ENCODE data around the gene MYO1E. TPM values are rescaled to one million over a fixed set of nuclear protein-coding genes. Genes with fewer than 3 reads are reported as not detected.

The MYO1E gene
- total and polyA plus RNA-seq, 2 of the 8 experiments (the other 6 are each of a cell fraction or from before 2014, with no cell fraction given), result 19.6 to 142 TPM

DNA sequence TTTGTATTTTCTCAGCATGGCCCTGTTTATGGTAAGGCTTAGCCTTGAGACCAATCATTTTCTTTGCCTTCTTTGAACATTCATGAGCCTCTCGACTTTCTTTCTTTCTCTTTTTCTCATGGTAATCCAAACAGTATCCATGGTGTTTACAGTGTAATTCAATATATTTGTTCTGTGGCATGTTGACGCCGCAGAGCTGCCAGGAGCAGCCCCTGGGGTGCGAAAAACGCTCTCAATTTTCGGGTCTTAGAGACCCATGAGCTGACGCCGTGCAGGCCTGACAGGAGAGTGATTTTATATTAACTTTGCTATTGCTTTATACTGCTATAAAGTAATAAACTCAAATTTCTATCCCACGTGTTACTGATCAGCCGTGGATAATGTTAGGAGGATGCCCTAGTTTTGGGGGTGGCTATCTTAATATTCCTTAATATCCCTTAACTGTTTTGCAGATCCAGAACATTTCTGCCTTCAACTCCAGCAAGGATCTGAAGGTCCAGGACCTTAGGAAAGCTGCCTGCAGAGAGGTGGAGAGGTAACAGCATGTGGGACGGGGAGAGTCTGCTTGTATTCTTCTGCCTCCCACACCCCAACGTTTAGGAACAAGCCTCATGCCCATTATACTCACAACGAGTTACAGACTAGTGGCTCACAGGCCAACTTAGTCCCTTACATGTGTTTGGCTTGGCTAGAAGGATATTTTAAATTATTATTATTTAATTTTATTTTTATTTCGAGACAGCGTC lies 29.3 kb upstream of the MYO1E start:
- H3K9ac ChIP-seq (replicated peaks in 1 of 4; ENCODE audit: extremely low read depth in 1 of 4, low read depth in 3 of 4, low read length in 3 of 4), result no peak overlapping the region
- no peak overlapping the region for H2AFZ ChIP-seq (ENCODE audit: low read length)
- peaks cover 0 to 2% of the 10 kb centered on the region in 2 experiments for H4K20me1 ChIP-seq (replicated peaks in 1 of 2; ENCODE audit: control insufficient read depth in 1 of 2, insufficient read depth in 2 of 2, low read length in 2 of 2)
- H3K4ac ChIP-seq (replicated peaks; ENCODE audit: insufficient read length, low read depth, low read length), result no peak overlapping the region
- peak overlapping the region in 1 of 4 experiments; percentile 14; a peak in 1 of 8 replicates for H3K4me3 ChIP-seq (ENCODE audit: extremely low read depth in 1 of 4, insufficient read depth in 2 of 4, low read depth in 3 of 4, low read length in 4 of 4)
- H2BK5ac ChIP-seq (ENCODE audit: low read depth, low read length), result no peak overlapping the region
- H4K8ac ChIP-seq (ENCODE audit: extremely low read depth, insufficient read depth, low read length), result no peak overlapping the region
- H2BK20ac ChIP-seq (ENCODE audit: low read length), result no peak overlapping the region
- no peaks in the 10 kb centered on the region for H3K79me2 ChIP-seq (ENCODE audit: control insufficient read depth in 1 of 2, insufficient read depth in 2 of 2, low read length in 2 of 2)
- H4K91ac ChIP-seq (replicated peaks; ENCODE audit: insufficient read length, low read length), result no peak overlapping the region
- H3K4me2 ChIP-seq (ENCODE audit: insufficient read depth in 1 of 2, low read depth in 2 of 2, low read length in 2 of 2), result peak overlapping the region in 1 of 2 experiments; percentile 21; a peak in 1 of 4 replicates
- no peak for TF ChIP-seq BCL11A (IDR thresholded peaks at IDR 0.05; ENCODE audit: low read depth in 2 of 2, low read length in 2 of 2)
- no peak for TF ChIP-seq MAFK (IDR thresholded peaks at IDR 0.05; ENCODE audit: low read depth, low read length)
- TF ChIP-seq ZNF274 (IDR thresholded peaks at IDR 0.05; ENCODE audit: borderline replicate concordance, extremely low read depth, low read length), result no peak
- TF ChIP-seq CBX8 (IDR thresholded peaks at IDR 0.05; ENCODE audit: borderline replicate concordance, low read depth, low read length), result no peak
- TF ChIP-seq, protein P1, sequence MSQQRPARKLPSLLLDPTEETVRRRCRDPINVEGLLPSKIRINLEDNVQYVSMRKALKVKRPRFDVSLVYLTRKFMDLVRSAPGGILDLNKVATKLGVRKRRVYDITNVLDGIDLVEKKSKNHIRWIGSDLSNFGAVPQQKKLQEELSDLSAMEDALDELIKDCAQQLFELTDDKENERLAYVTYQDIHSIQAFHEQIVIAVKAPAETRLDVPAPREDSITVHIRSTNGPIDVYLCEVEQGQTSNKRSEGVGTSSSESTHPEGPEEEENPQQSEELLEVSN (IDR thresholded peaks at IDR 0.05), result no peak
- TF ChIP-seq RFX5 (IDR thresholded peaks at IDR 0.05; ENCODE audit: borderline replicate concordance, low read depth, low read length), result no peak
- TF ChIP-seq NANOG (IDR thresholded peaks at IDR 0.05; ENCODE audit: insufficient read depth, low read depth, low read length, poor library complexity, severe bottlenecking), result no peak
- POLR2A ChIA-PET (ENCODE audit: partially characterized antibody), result interaction anchor here (0.6 to 1.3 kb wide), 2 partner anchors 29 to 137 kb away, joined by 3 to 4 read pairs; partner anchors contain the start of gene MYO1E
- DNase-seq (ENCODE audit: low read depth in 1 of 2, low spot score in 2 of 2) (no peak), FAIRE-seq (no peak)
- no peak overlapping the region for H3K18ac ChIP-seq (ENCODE audit: extremely low read depth, low read length)
- H3K56ac ChIP-seq (replicated peaks; ENCODE audit: insufficient read length, low read depth, low read length), result no peak overlapping the region
- H3K23me2 ChIP-seq (ENCODE audit: low read depth, low read length), result no peaks in the 10 kb centered on the region
- H2BK120ac ChIP-seq (replicated peaks; ENCODE audit: low read depth, low read length), result no peak overlapping the region
- H4K5ac ChIP-seq (ENCODE audit: insufficient read length, low read depth, low read length), result no peak overlapping the region
- no peak overlapping the region for H3K23ac ChIP-seq (ENCODE audit: insufficient read length)
- H3K36me3 ChIP-seq (ENCODE audit: control insufficient read depth in 2 of 4, insufficient read depth in 4 of 4, low read length in 3 of 4), result no peaks in the 10 kb centered on the region
- no peaks in the 10 kb centered on the region; the same call in 1 of the 2 replicates for H3K79me1 ChIP-seq (ENCODE audit: low read depth, low read length)
- WGBS, 2 experiments (ENCODE audit: extremely low coverage in 1 of 2, insufficient coverage in 1 of 2, insufficient read length in 1 of 2, insufficient replicate concordance in 2 of 2, low coverage in 1 of 2, low lambda C conversion rate in 2 of 2, missing lambda C conversion rate in 1 of 2), result 46% methylated on average over 15 of the region's 15 CpGs; no CpG with 5 or more reads in 1 of the 2 experiments
- H2AK5ac ChIP-seq (ENCODE audit: low read depth, low read length), result no peak overlapping the region
- no peak overlapping the region for H2BK12ac ChIP-seq (ENCODE audit: low read depth, low read length)
- H3K4me1 ChIP-seq (replicated peaks in 1 of 4; ENCODE audit: control insufficient read depth in 3 of 4, insufficient read depth in 4 of 4, low read length in 3 of 4), result peaks cover 8 to 18% (median 13%) of the 10 kb centered on the region in 4 experiments; a peak in 5 of 7 replicates
- H3K9me3 ChIP-seq (ENCODE audit: insufficient read depth in 2 of 2, low read depth in 1 of 2, low read length in 1 of 2), result no peaks in the 10 kb centered on the region
- H3K27me3 ChIP-seq (replicated peaks in 1 of 4; ENCODE audit: control insufficient read depth in 3 of 4, extremely low read depth in 1 of 4, insufficient read depth in 3 of 4, low read length in 3 of 4), result peaks cover 0 to 10% (median 3%) of the 10 kb centered on the region in 4 experiments; a peak in 6 of 7 replicates
- CTCF ChIA-PET (ENCODE audit: partially characterized antibody), result no interaction called here
- no peak overlapping the region for H2BK15ac ChIP-seq (ENCODE audit: low read length)
- H3K27ac ChIP-seq (ENCODE audit: low read depth, low read length), result no peak overlapping the region
- H3K14ac ChIP-seq (ENCODE audit: insufficient read length), result no peak overlapping the region
